HG03066 (cell line): Measurements from ENCODE around the gene LAMA1.
"Not testable (repeated sequence)": the region's sequence is repeated elsewhere in the genome, so short reads cannot be mapped to it uniquely, and the experiment has no call there.

Experiments
- ATAC-seq: cut with Tn5 transposase; IDR thresholded peaks from one replicate; pipeline ENCODE4 v1.9.1; 2021; ENCODE audit warnings: low read depth; ENCODE audit not compliant: unreplicated experiment

Gene LAMA1

DNA sequence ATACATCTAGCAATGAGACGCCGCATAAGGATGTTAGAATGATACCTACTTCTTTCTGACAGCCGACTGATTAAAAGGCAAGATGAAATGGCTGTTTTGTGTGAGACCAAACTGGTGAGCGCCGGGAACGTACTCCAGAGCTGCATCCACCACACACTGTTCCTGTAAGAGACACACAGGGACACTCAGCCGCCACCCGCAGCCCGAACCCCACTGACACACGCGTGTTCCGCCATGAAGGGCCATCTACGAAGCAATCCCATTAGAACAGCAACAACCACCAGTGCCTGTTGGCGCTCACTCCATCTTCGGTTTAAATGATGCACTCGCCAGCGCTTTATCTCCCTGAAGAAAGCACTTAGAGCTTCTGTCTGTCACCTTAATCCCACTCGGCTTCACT lies 162.3 kb downstream of the LAMA1 start:
- ATAC-seq, result no peak

DNA sequence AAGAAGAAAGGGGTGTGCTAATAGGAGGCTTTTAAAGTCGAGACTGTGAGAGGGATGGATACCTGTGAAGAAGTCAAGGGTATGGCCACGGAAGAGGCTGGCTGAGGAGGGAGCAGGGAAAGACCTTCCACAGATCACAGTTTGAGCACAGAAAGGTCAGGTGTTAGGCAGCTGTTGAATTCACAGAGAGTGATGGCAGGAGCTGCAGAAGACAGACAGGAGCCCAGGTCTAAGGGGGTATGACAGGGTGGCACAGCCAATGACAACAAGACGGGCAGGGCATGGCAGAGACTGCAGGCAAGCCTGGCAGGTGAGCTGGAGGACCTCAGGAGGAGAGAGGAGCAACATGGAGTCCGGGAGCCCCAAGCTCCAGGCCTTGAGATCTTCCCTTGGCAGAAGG lies 163.1 kb downstream of the LAMA1 start:
- no peak for ATAC-seq

GRCh38 chr18:6951336-6952090 lies 166.1 kb downstream of the LAMA1 start:
- no peak for ATAC-seq

DNA sequence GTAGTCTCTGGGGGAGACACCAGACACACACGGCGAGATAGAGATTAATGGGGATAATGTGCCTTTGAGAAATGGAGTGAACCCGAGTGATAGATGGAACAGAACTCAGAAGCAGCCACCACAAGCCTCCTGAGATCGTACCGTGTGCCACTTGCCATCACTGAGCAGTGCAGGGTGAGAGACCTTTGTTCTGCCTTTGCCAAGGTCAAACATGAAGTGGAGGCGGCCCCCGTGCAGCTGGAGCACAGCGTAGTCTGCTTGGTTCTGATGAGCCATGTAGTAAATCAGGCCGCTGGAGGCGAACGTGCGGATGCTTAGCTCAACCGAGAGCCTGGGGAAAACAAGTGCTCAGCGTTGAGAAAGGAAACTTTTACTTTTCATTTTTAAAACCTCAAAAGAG lies 167.0 kb downstream of the LAMA1 start:
- ATAC-seq, result no peak

DNA sequence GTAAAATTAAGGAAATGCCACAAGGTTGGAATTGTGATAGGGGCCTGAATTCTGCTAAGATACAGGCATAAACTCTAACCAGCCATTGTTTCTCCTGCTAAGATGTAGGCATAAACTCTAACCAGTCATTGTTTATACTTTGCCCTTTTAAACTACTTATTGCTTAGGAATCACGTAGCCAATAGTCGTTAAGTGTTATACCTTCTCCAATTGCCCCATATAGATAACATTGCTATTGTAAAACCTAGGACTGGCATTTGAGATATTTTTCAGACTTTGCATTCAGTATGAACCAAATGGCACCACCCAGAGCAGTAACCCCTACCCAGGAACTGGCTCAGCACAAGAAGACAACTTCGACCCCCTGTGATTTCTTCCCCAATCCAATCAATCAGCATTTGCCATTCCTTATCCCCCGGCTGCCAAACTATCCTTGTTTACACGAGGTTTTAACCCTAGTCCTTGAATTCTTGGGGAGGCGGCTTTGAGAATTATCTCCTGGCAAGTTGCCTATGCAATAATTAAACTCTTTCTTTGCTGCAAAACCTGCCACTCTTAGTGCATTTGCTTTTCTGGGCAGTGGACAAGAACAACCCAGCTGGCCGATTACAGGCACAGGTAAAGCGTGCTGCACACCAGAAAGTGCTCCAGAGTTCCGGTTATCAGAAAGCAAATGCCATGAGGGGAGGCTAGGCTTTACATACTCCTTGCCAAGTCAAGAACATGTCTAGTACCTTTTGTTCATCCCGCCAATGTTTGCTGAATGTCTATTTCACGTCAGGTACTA lies 167.6 kb downstream of the LAMA1 start:
- no peak for ATAC-seq

GRCh38 chr18:6948281-6949055 lies 169.1 kb downstream of the LAMA1 start:
- no peak for ATAC-seq

- no peak for ATAC-seq
Observed at GRCh38 chr18:6947338-6948030, 170.1 kb downstream of the LAMA1 start.

DNA sequence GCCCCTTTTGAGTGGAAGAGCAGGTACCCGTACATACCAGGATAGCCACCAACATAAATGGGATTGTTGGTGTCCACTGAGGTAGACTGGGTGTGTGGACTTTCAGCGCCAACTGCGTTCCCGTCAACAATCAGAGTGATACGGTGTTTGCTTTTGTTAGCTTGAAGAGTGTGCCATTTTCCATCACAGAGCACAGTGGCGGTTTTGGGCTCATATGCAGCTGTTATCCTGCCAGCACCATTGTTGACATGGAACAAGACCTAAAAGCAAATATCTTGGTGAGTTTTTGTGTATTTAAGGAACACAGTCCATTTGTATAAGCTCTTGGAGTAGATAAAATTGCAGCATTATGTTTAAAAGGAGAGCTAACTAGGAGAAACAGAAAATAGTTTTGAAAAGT lies 174.5 kb downstream of the LAMA1 start:
- no peak for ATAC-seq

GRCh38 chr18:6942742-6943141 lies 174.9 kb downstream of the LAMA1 start:
- no peak for ATAC-seq

GRCh38 chr18:6941996-6942395 lies 175.6 kb downstream of the LAMA1 start:
- ATAC-seq, result no peak

DNA sequence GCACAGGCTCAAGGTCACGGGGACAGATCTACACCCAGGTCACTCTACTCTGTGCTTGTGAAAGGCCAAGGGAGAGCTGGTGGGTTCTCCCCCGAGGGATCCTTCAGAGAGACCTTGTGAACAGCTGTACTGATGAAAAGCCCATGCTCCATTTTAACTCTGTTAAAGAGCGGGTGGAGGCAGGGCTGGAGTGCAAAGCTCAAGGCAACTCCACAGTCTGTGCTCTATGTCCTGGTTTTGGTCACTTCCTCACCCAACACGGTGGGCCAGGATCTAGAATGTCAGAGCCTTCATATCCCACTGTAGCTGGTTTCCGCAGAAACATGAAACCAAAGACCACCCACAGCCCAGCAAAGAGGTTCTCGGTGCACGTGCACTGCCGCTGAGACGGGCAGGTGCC lies 177.1 kb downstream of the LAMA1 start:
- no peak for ATAC-seq

DNA sequence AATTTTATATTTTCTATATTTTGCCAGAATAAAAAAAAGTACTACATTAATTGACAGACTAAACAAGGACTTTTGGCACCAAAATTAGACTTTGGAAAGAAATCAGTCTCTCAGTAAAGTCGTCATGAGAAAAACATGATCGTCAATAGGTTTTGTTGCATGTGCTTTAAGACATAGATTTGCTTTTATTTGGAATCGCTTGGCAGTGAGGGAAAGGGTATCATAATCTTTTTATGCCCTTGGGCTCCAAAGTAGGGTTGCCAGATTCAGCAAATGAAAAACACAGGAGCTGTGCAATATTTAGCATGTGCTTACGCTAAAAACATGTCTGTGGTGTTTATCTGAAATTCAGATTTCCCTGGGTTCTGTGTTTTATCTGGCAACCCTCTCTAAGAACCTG lies 177.6 kb downstream of the LAMA1 start:
- ATAC-seq, result no peak

- ATAC-seq, result not testable (repeated sequence)
Observed at GRCh38 chr18:6938403-6938802, 179.2 kb downstream of the LAMA1 start.

DNA sequence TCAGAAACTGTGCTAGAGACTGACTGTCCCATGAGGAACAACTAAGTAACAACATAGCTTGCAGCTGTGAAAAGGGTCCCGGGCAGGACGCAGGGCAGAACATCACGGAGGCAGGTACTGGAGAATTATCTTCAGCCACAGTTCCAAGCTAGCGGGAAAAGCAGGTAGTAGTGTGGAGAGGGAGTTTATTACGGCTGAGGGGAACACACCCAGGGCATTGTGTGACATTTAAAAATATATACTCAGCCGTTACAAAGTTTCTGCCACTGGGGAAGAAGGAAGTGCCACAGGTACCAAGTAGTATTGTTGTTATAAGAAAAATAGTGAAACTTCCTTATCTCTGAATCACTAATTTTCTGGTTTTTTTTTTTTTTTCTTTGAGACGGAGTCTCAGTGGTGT lies 179.6 kb downstream of the LAMA1 start:
- no peak for ATAC-seq

DNA sequence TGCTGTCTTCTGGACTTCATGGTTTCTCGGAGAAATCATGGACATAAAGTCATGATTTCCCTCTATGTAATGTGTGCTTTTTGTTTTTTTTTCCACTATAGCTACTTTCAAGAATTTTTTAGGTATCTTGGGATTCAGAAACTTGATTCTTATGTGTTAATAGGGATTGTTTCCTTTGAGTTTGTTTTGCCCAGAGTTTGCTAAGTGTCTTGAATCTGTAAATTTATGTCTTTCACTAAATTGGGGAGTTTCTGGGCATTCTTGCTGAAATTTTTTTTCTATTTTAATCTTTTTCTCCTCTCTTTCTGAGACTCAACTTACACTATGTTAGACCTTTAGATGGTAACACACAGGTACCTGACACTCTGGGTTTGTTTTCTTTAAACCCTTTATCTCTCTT lies 182.7 kb downstream of the LAMA1 start:
- no peak for ATAC-seq

- ATAC-seq, result no peak
Observed at GRCh38 chr18:6929370-6930102, 188.1 kb downstream of the LAMA1 start.

- ATAC-seq, result no peak
Observed at GRCh38 chr18:6928359-6928758, 189.2 kb downstream of the LAMA1 start.

DNA sequence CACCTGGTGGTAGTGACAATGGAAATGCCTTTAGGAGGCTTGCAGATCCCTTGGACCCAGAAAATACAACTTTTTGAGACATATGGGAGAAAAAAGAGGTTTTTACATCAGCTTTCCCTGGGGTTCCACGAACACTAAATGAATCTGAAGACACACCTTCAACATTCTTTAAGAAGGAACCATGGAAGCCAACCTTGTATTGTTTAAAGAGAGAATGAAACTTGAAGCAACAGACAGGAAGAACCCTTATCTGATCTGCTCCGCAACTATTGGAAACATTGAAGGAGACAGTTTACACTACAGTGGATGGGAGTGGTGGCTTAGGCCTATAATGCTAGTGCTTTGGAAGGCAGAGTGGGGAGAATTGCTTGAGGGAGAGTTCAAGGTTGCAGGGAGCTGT lies 190.4 kb downstream of the LAMA1 start:
- ATAC-seq, result no peak

DNA sequence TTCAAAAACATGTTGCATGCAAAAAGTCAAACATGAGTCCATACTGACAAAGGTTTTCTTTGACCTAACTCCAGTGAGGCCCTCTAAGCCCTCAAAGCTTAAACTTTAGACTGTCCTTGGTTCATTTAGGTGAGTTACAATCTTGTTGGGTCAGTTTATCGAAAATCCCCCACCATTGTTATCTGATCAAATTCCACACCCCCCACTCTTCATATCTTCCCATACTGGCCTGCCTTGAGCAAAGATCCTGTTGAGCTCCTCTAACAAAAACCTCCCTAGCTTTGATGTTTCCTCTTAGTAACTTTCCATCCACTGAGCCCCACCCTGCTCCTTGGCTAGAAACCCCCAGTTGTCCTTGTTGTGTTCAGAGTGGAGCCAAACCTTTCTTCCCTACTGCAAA lies 194.4 kb downstream of the LAMA1 start:
- ATAC-seq, result no peak

DNA sequence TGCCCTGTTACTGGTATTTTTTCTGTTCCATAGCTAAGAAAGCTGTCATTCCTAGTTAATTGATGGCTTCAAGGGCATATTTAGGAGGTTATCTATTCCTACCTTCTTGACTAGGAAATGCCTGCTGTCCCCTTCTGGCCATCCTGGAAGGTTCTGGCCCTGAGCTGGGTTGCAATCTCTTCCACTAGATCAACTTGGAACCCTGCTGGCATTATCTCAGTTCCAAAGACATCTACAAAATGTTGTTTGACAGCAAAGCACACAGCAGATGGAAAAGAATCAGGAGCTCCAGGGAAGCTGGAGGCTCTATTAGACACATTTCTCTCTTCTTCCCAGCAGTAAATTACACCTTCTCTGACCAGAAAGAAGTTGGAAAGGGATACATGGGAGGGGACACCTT lies 196.0 kb downstream of the LAMA1 start:
- no peak for ATAC-seq
